Ovary (tissue), 9 donors: Measurements from ENCODE around the gene TMC6. TPM values are rescaled to one million over a fixed set of nuclear protein-coding genes. Genes with fewer than 3 reads are reported as not detected.
A peak's percentile ranks its signal among the peaks of the same experiment; 100 is the strongest.

ENCODE experiments used
- DNase-seq, 5 donors: peaks; one replicate each; pipeline ENCODE4 v3.0.0-alpha.2; 2019 to 2020
- H3K27ac ChIP-seq, 2 donors: fragments of 200-600 bp; one replicate each; pipeline versions ENCODE4 v1.5.1 to v1.8.0; 2019 to 2022
- H3K27me3 ChIP-seq: fragments of 200-600 bp; one replicate; pipeline ENCODE4 v1.8.0; 2022
- H3K36me3 ChIP-seq: fragments of 200-600 bp; sonication (generic); one replicate; pipeline ENCODE4 v1.5.1; 2019
- H3K4me1 ChIP-seq: one replicate; pipeline ENCODE4 v1.8.1; 2013; ENCODE audit warnings: mild to moderate bottlenecking, moderate library complexity; ENCODE audit not compliant: insufficient read depth
- H3K4me3 ChIP-seq: fragments of 200-600 bp; sonication (generic); one replicate; pipeline ENCODE4 v1.5.1; 2017
- H3K9me3 ChIP-seq, 2 donors: fragments of 200-600 bp in 1 of 2; sonication (generic) in 1 of 2; one replicate each; pipeline versions ENCODE4 v1.5.1 to v1.8.1; 2013 to 2019; ENCODE audit warnings: mild to moderate bottlenecking in 1 of 2, moderate library complexity in 1 of 2
- CTCF ChIP-seq, 3 donors: fragments of 450-650 bp in 2 of 3; fragments of 200-600 bp in 1 of 3; IDR thresholded peaks; one replicate each; pipeline versions ENCODE4 v1.5.1 to v1.8.0; 2016 to 2022; ENCODE audit warnings: antibody characterized with exemption in 3 of 3, mild to moderate bottlenecking in 1 of 3
- EP300 ChIP-seq: sonication (generic); formaldehyde crosslinking; IDR thresholded peaks from one replicate; pipeline ENCODE4 v1.6.1; 2017; ENCODE audit warnings: antibody characterized with exemption
- POLR2A ChIP-seq: fragments of 450-650 bp; IDR thresholded peaks from one replicate; pipeline ENCODE4 v1.6.1; 2017; ENCODE audit warnings: antibody characterized with exemption, mild to moderate bottlenecking, moderate library complexity
- WGBS, 3 donors: extraction: QIAGEN DNeasy Blood & Tissue Kit in 1 of 3; methylation state at CpG; one replicate each; pipeline versions ENCODE4 v1.1.5 to v1.1.7; 2013 to 2017; 5-methylcytosine and 5-hydroxymethylcytosine counted together
- intact Hi-C, 4 donors: fragments of 100-400 bp; cut with DNase I; formaldehyde crosslinking; loops; one replicate each; pipeline versions ENCODE4 v1.11.0 to v1.15.1; 2022 to 2023
- polyA plus RNA-seq, 2 donors: library from polyadenylated mRNA; stranded (reverse); fragments of 200-250 nt in 1 of 2; fragments of 350-450 nt in 1 of 2; fragmentation: Illumina TruSeq in 1 of 2; extraction: RNeasy Lipid Tissue Mini Kit (QIAGEN cat#74804) in 1 of 2; gene quantifications; one replicate each; pipeline ENCODE4 v1.2.3, GENCODE V29; 2013 to 2014
- total RNA-seq, 7 donors: library from RNA; depleted of rRNA in 2 of 7; stranded (reverse); fragments of >200 nt in 2 of 7; fragmentation: NEBNext Ultra II Directional in 3 of 7; extraction: Animal tissue kit (Norgen Biotek cat#: 25700) in 3 of 7; gene quantifications; one replicate each; pipeline versions ENCODE4 v1.1.0 to v1.2.4, GENCODE V29; 2016 to 2023
- donor health status: DM: no; HTN: no; CAD: no; lungs with moderate emphysema.
- donor health status: DM: no; HTN: no; CAD: no.
- donor health status: Bipolar disorder and iron deficiency.
- donor health status: DM: yes; HTN: yes; CAD: no.
- donor health status: DM: no; HTN: no; CAD: no.
- donor health status: DM: yes; HTN: yes; CAD: no.

The TMC6 gene
- total and polyA plus RNA-seq, 9 donors: 1.2 to 26.8 (median 8.3) TPM

DNA sequence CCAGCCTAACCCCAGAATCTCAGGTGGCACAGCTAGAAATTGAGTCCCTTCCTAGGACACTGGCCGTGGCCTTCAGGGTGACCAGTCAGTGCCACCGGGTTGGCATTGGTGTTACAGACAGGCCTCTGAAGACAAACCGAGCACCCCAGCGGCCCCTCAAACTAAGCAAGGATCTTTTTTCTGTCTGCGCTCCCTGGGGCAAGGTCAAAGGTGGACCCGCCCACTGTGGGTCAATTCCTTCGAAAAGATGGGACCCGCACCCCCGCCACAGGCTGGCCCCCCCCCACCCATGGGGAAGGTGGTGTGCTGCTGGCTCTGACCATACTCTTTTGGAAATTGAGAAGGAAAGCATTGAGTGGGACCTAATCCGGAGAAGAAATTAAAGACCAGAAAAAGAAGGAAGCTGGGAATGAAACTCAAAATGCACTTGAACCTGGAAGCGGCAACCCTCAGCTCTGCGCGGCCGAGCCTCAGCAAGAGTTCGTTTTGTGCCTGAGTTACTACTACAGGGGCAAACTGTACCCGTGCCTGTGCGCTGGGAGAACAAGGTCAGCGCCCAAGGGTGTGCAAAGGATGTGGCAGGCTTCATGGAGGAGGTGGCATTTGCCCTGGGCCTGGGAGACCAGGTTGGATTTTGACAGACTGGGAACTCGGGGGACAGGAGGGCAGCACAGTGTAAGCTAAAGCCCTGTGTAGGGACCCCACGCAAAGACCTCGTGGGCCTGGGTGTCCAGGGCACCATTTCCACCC is 20.4 kb downstream of the TMC6 start:
- no peak for DNase-seq
- H3K36me3 ChIP-seq: no peaks in the 10 kb centered on the region
- no peaks in the 10 kb centered on the region for H3K4me1 ChIP-seq
- peak overlapping the region in 1 of 2 donors; percentile 25 for H3K27ac ChIP-seq
- 88 to 92% (median 91%) methylated on average over 21 of the region's 21 CpGs for WGBS, 3 donors
- H3K4me3 ChIP-seq: no peak overlapping the region
- intact Hi-C loops: no loop called here
- no peak for TF ChIP-seq EP300
- no peak for TF ChIP-seq CTCF (IDR thresholded peaks at IDR 0.05)
- H3K9me3 ChIP-seq: no peaks in the 10 kb centered on the region
- no peaks in the 10 kb centered on the region for H3K27me3 ChIP-seq

DNA sequence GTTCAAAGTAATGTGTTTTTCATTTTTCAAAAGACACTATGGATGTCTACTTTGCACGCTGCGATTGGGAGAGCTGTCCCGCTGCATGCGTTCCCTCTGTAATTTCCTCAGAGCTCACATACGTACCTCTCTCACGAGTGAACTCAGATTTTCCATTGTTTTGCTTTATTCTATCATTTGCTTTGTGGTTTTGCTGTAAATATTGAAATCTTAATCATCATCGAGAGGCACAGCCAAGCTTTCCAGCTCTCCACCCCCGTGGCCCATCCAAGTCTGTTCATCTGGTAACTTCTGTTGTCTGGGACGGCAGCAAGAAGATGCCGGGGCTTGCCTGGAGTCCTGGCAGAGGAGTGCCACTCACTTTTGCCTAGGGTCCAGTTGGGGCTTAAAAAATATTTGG is 21.1 kb downstream of the TMC6 start:
- H3K36me3 ChIP-seq: no peaks in the 10 kb centered on the region
- H3K4me3 ChIP-seq: no peak overlapping the region
- intact Hi-C loops: no loop called here
- no peaks in the 10 kb centered on the region for H3K27me3 ChIP-seq
- no peak overlapping the region for H3K27ac ChIP-seq
- DNase-seq: peak in 1 of 5 donors; percentile 39
- no peaks in the 10 kb centered on the region for H3K4me1 ChIP-seq
- no peaks in the 10 kb centered on the region for H3K9me3 ChIP-seq
- 35 to 47% (median 36%) methylated on average over 10 of the region's 10 CpGs for WGBS, 3 donors
- TF ChIP-seq POLR2A: no peak
- no peak for TF ChIP-seq EP300
- TF ChIP-seq CTCF (IDR thresholded peaks at IDR 0.05): no peak

GRCh38 chr17:78106211-78106610 is 22.3 kb downstream of the TMC6 start:
- whole genome bisulfite sequencing, 3 donors: 83 to 87% (median 84%) methylated on average over 15 of the region's 15 CpGs
- H3K27me3 ChIP-seq: no peaks in the 10 kb centered on the region
- H3K27ac ChIP-seq: no peak overlapping the region
- intact Hi-C loops: no loop called here
- H3K4me1 ChIP-seq: no peaks in the 10 kb centered on the region
- no peaks in the 10 kb centered on the region for H3K36me3 ChIP-seq
- DNase-seq: no peak
- no peak overlapping the region for H3K4me3 ChIP-seq
- TF ChIP-seq CTCF (IDR thresholded peaks at IDR 0.05) (no peak), EP300 (no peak), POLR2A (no peak)
- no peaks in the 10 kb centered on the region for H3K9me3 ChIP-seq

DNA sequence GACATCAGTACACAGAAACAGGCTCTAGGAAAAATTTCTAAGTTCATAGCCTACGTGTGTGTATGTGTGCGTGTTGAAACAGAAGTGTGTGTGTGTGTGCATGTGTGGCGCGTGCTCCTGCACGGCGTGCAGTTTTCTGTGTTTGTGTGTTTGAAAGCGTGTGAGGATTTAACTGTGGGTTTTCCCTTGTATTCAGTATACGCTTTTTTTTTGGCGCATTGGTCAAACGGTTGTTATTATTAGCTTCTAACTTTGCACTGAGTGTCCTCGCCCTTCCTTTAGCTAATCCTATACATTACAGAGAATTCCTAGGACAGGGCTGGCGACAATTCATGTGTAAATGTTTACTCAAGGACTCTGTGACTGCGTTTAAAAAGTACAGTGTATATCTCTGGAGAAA is 23.0 kb downstream of the TMC6 start:
- intact Hi-C loops: no loop called here
- Histone ChIP-seq H3K4me1 (no peaks in the 10 kb centered on the region), H3K9me3 (no peaks in the 10 kb centered on the region), H3K27me3 (no peaks in the 10 kb centered on the region), H3K27ac (no peak overlapping the region), H3K4me3 (no peak overlapping the region), H3K36me3 (no peaks in the 10 kb centered on the region)
- 88 to 89% (median 89%) methylated on average over 13 of the region's 13 CpGs for WGBS, 3 donors
- TF ChIP-seq CTCF (IDR thresholded peaks at IDR 0.05) (no peak), EP300 (no peak), POLR2A (no peak)
- no peak for DNase-seq
